HG02571 (cell line): ENCODE measurements around the gene SBNO1.
"Not testable (repeated sequence)": the region's sequence is repeated elsewhere in the genome, so short reads cannot be mapped to it uniquely, and the experiment has no call there.

ENCODE experiments used
- ATAC-seq: cut with Tn5 transposase; IDR thresholded peaks from one replicate; pipeline ENCODE4 v1.9.1; 2021; ENCODE audit warnings: mild to moderate bottlenecking, moderate library complexity; ENCODE audit not compliant: unreplicated experiment

The SBNO1 gene

GRCh38 chr12:123364532-123365024, at the start of gene SBNO1:
Gene SBNO1 (minus strand): TSS chr12:123364847. CDS start chr12:123350441, 14,406 bp downstream.
- peak; percentile 30 for ATAC-seq

- ATAC-seq = no peak
Measured at GRCh38 chr12:123410041-123410412, 45.4 kb upstream of the SBNO1 start.

- not testable (repeated sequence) for ATAC-seq
Measured at GRCh38 chr12:123409284-123410040, 44.8 kb upstream of the SBNO1 start.

- not testable (repeated sequence) for ATAC-seq
Measured at GRCh38 chr12:123408619-123409018, 44.0 kb upstream of the SBNO1 start.

- ATAC-seq = not testable (repeated sequence)
Measured at GRCh38 chr12:123407934-123408333, 43.3 kb upstream of the SBNO1 start.

GRCh38 chr12:123407269-123407668, 42.6 kb upstream of the SBNO1 start:
- not testable (repeated sequence) for ATAC-seq

- no peak for ATAC-seq
Measured at GRCh38 chr12:123404581-123404980, 39.9 kb upstream of the SBNO1 start.

- ATAC-seq = no peak
Measured at GRCh38 chr12:123401753-123402683, 37.4 kb upstream of the SBNO1 start.

- ATAC-seq = no peak
Measured at GRCh38 chr12:123399255-123399617, 34.6 kb upstream of the SBNO1 start.

- ATAC-seq = no peak
Measured at GRCh38 chr12:123398550-123399254, 34.1 kb upstream of the SBNO1 start.

GRCh38 chr12:123398177-123398549, 33.5 kb upstream of the SBNO1 start:
- no peak for ATAC-seq

- ATAC-seq = no peak
Measured at GRCh38 chr12:123397400-123397799, 32.8 kb upstream of the SBNO1 start.

GRCh38 chr12:123396954-123397353, 32.3 kb upstream of the SBNO1 start:
- no peak for ATAC-seq

GRCh38 chr12:123396543-123396942, 31.9 kb upstream of the SBNO1 start:
- ATAC-seq = no peak

GRCh38 chr12:123395236-123395635, 30.6 kb upstream of the SBNO1 start:
- no peak for ATAC-seq

- ATAC-seq = no peak
Measured at GRCh38 chr12:123393747-123394146, 29.1 kb upstream of the SBNO1 start.

- no peak for ATAC-seq
Measured at GRCh38 chr12:123391546-123392343, 27.1 kb upstream of the SBNO1 start.

- no peak for ATAC-seq
Measured at GRCh38 chr12:123390498-123391426, 26.1 kb upstream of the SBNO1 start.
